Measurements from ENCODE around the gene LIPT1. TPM values are rescaled to one million over a fixed set of nuclear protein-coding genes. Genes with fewer than 3 reads are reported as not detected.

The LIPT1 gene
- total RNA-seq, 2 donors from 2014 or later = 5.6 to 6.1 TPM

Other genes with a start within 250 kb of the LIPT1 start
- gene CRACDL, start 218.7 kb upstream of the LIPT1 start, total RNA-seq = 10 to 100 TPM; 14.8 to 22.4 TPM
- 1 to 10 TPM; 3.3 to 3.5 TPM for gene C2orf15, start 13.3 kb upstream of the LIPT1 start, total RNA-seq
- gene TSGA10, start within 50 bp of the LIPT1 start, total RNA-seq = 10 to 100 TPM in 1 of 2 donors, 1 to 10 TPM in 1; 9.1 to 10.1 TPM
- gene MITD1, start 26.1 kb downstream of the LIPT1 start, total RNA-seq = 10 to 100 TPM; 18.2 to 19.4 TPM
- 10 to 100 TPM; 22.3 to 23.5 TPM for gene MRPL30, start 26.2 kb downstream of the LIPT1 start, total RNA-seq
- not detected for gene LYG2, start 100.7 kb downstream of the LIPT1 start, total RNA-seq
- gene LYG1, start 146.2 kb downstream of the LIPT1 start, total RNA-seq = 1 to 10 TPM in 1 of 2 donors, under 1 TPM in 1; 0.55 to 1.2 TPM
- gene TXNDC9, start 181.4 kb downstream of the LIPT1 start, total RNA-seq = 10 to 100 TPM; 27.9 to 29.4 TPM
- 10 to 100 TPM; 24.3 to 33.0 TPM for gene EIF5B, start 182.4 kb downstream of the LIPT1 start, total RNA-seq

Measured in left colon (tissue), 2 donors.